Gastroesophageal sphincter (tissue), 3 donors: ENCODE data around the gene TOMM20.

ENCODE experiments used
- CTCF ChIP-seq, 4 experiments: fragments of 200-600 bp in 2 of 4; fragments of 450-650 bp in 2 of 4; sonication (generic) in 1 of 4; IDR thresholded peaks; one replicate each; pipeline ENCODE4 v1.5.1; 2017 to 2019; ENCODE audit warnings: antibody characterized with exemption in 4 of 4, mild to moderate bottlenecking in 2 of 4, moderate library complexity in 2 of 4
- POLR2A ChIP-seq, 2 donors: fragments of 450-650 bp; IDR thresholded peaks; one replicate each; pipeline ENCODE4 v1.6.1; 2017; ENCODE audit warnings: antibody characterized with exemption in 2 of 2, mild to moderate bottlenecking in 2 of 2, moderate library complexity in 1 of 2

- TF ChIP-seq POLR2A (IDR thresholded peaks at IDR 0.05) (peak; percentile 83 to 87), CTCF (IDR thresholded peaks at IDR 0.05) (no peak)
These were observed at the start of gene TOMM20 for GRCh38 chr1:235128456-235129328.
